ENCODE results near the gene IL1F10.
"Not testable (repeated sequence)": the region's sequence is repeated elsewhere in the genome, so short reads cannot be mapped to it uniquely, and the experiment has no call there.

- TF ChIP-seq, protein P1, sequence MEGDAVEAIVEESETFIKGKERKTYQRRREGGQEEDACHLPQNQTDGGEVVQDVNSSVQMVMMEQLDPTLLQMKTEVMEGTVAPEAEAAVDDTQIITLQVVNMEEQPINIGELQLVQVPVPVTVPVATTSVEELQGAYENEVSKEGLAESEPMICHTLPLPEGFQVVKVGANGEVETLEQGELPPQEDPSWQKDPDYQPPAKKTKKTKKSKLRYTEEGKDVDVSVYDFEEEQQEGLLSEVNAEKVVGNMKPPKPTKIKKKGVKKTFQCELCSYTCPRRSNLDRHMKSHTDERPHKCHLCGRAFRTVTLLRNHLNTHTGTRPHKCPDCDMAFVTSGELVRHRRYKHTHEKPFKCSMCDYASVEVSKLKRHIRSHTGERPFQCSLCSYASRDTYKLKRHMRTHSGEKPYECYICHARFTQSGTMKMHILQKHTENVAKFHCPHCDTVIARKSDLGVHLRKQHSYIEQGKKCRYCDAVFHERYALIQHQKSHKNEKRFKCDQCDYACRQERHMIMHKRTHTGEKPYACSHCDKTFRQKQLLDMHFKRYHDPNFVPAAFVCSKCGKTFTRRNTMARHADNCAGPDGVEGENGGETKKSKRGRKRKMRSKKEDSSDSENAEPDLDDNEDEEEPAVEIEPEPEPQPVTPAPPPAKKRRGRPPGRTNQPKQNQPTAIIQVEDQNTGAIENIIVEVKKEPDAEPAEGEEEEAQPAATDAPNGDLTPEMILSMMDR (IDR thresholded peaks at IDR 0.05; ENCODE audit: low read depth, low read length, poor library complexity, severe bottlenecking), result not testable (repeated sequence)
- not testable (repeated sequence) for TF ChIP-seq EZH2phosphoT487 (IDR thresholded peaks at IDR 0.05; ENCODE audit: borderline replicate concordance, low read length)
Measured at GRCh38 chr2:113096306-113096705, 28.5 kb downstream of the IL1F10 start.

Data from DOHH2 (cell line).